Stimulated activated CD8-positive, alpha-beta memory T cell treated with anti-CD3 and anti-CD28 coated beads, Interleukin-4, amount 100 ng/mL, for 24 hours (primary cell): ENCODE results near the gene AKAP13.
"Not testable (repeated sequence)": the region's sequence is repeated elsewhere in the genome, so short reads cannot be mapped to it uniquely, and the experiment has no call there.

Experiments used
- DNase-seq: peaks from one replicate; pipeline ENCODE4 v3.0.0-alpha.2; 2020; ENCODE audit warnings: low read depth

Gene AKAP13

GRCh38 chr15:85576392-85576791 lies 196.0 kb downstream of the AKAP13 start:
- DNase-seq = no peak

GRCh38 chr15:85578941-85579701 lies 198.7 kb downstream of the AKAP13 start:
- no peak for DNase-seq

GRCh38 chr15:85579957-85580694 lies 199.7 kb downstream of the AKAP13 start:
- DNase-seq = no peak

GRCh38 chr15:85580879-85581278 lies 200.5 kb downstream of the AKAP13 start:
- DNase-seq = peak; percentile 40

GRCh38 chr15:85581495-85581894 lies 201.1 kb downstream of the AKAP13 start:
- no peak for DNase-seq

- DNase-seq = no peak
Observed at GRCh38 chr15:85582131-85583079, 202.0 kb downstream of the AKAP13 start.

- no peak for DNase-seq
Observed at GRCh38 chr15:85583442-85583841, 203.0 kb downstream of the AKAP13 start.

- DNase-seq = no peak
Observed at GRCh38 chr15:85583923-85584390, 203.6 kb downstream of the AKAP13 start.

GRCh38 chr15:85584872-85585271 lies 204.5 kb downstream of the AKAP13 start:
- no peak for DNase-seq

- not testable (repeated sequence) for DNase-seq
Observed at GRCh38 chr15:85586196-85586595, 205.8 kb downstream of the AKAP13 start.

- no peak for DNase-seq
Observed at GRCh38 chr15:85587707-85588411, 207.5 kb downstream of the AKAP13 start.

GRCh38 chr15:85588677-85589076 lies 208.3 kb downstream of the AKAP13 start:
- no peak for DNase-seq

GRCh38 chr15:85589851-85590250 lies 209.4 kb downstream of the AKAP13 start:
- DNase-seq = no peak

- DNase-seq = no peak
Observed at GRCh38 chr15:85591622-85592021, 211.2 kb downstream of the AKAP13 start.

- no peak for DNase-seq
Observed at GRCh38 chr15:85592148-85592547, 211.7 kb downstream of the AKAP13 start.

- DNase-seq = no peak
Observed at GRCh38 chr15:85593809-85594445, 213.5 kb downstream of the AKAP13 start.

GRCh38 chr15:85595804-85596536 lies 215.6 kb downstream of the AKAP13 start:
- DNase-seq = no peak

GRCh38 chr15:85597155-85597815 lies 216.9 kb downstream of the AKAP13 start:
- DNase-seq = no peak

GRCh38 chr15:85598219-85598618 lies 217.8 kb downstream of the AKAP13 start:
- DNase-seq = no peak
